Hepatocyte (in vitro differentiated cells): ENCODE measurements around the gene EIF4E1B.

Experiments used
- EZH2 ChIP-seq: fragments of 200-600 bp; sonication (generic); IDR thresholded peaks from 2 replicates; pipeline ENCODE4 v1.6.1; 2016; ENCODE audit warnings: antibody characterized with exemption, mild to moderate bottlenecking, borderline replicate concordance
- EZH2phosphoT487 ChIP-seq: fragments of 200-600 bp; sonication (generic); IDR thresholded peaks from one replicate; pipeline ENCODE4 v1.6.1; 2018; ENCODE audit warnings: antibody characterized with exemption, mild to moderate bottlenecking, low read depth, moderate library complexity; ENCODE audit not compliant: unreplicated experiment, severe bottlenecking
- TF ChIP-seq, protein P1 (sequence below): fragments of 200-600 bp; sonication (generic); IDR thresholded peaks from 2 replicates; pipeline ENCODE4 v1.5.1; 2016; ENCODE audit warnings: antibody characterized with exemption, mild to moderate bottlenecking; ENCODE audit not compliant: poor library complexity

DNA sequence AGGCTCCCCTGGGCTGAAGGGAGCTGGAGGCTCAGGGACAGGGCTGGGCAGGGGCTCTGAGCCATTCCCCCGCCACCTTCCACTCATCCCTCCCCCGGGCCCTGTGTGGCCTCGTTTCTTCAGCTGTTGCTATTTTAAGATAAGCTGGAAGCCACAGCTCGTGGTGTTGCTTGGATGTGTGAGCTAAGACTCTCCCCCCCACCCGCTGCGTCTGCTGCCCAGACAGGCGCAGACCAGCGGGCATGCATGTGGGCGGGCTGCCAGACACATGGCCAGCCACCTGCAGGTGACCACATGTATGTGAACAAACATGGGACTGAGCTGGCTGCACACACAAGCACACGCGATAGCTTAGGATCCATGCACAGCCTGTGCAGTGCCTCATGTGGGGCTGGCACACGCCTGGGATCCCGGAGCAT, 8.8 kb upstream of the EIF4E1B start:
- TF ChIP-seq, protein P1, sequence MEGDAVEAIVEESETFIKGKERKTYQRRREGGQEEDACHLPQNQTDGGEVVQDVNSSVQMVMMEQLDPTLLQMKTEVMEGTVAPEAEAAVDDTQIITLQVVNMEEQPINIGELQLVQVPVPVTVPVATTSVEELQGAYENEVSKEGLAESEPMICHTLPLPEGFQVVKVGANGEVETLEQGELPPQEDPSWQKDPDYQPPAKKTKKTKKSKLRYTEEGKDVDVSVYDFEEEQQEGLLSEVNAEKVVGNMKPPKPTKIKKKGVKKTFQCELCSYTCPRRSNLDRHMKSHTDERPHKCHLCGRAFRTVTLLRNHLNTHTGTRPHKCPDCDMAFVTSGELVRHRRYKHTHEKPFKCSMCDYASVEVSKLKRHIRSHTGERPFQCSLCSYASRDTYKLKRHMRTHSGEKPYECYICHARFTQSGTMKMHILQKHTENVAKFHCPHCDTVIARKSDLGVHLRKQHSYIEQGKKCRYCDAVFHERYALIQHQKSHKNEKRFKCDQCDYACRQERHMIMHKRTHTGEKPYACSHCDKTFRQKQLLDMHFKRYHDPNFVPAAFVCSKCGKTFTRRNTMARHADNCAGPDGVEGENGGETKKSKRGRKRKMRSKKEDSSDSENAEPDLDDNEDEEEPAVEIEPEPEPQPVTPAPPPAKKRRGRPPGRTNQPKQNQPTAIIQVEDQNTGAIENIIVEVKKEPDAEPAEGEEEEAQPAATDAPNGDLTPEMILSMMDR, result no peak
- TF ChIP-seq EZH2phosphoT487 (no peak), EZH2 (no peak)
